H1 (cell line): ENCODE data around the gene LRR1. TPM values are rescaled to one million over a fixed set of nuclear protein-coding genes. Genes with fewer than 3 reads are reported as not detected.

Experiments used
- CEBPB ChIP-seq: IDR thresholded peaks from 2 replicates; pipeline ENCODE4 v1.6.1; 2012; ENCODE audit warnings: low read depth, low read length
- CHD1 ChIP-seq: IDR thresholded peaks from 2 replicates; pipeline ENCODE4 v1.6.1; 2012; ENCODE audit warnings: low read depth, low read length, improper control_type of control experiment
- CHD7 ChIP-seq: fragments of 300-600 bp; sonication (generic); IDR thresholded peaks from 2 replicates; pipeline ENCODE4 v1.7.1; 2012; ENCODE audit warnings: low read length, moderate library complexity, mild to moderate bottlenecking, inconsistent platforms; ENCODE audit not compliant: insufficient replicate concordance
- KDM5A ChIP-seq: fragments of 200-600 bp; IDR thresholded peaks from 2 replicates; pipeline ENCODE4 v1.7.1; 2012; ENCODE audit warnings: mild to moderate bottlenecking, low read length, inconsistent platforms, mixed read lengths
- POU5F1 ChIP-seq: IDR thresholded peaks from 2 replicates; pipeline ENCODE4 v1.6.1; 2011; ENCODE audit warnings: low read depth, mild to moderate bottlenecking, low read length, moderate library complexity
- SIN3A ChIP-seq, 2 experiments: IDR thresholded peaks in 1 of 2; conservative IDR thresholded peaks in 1 of 2; 2 replicates each; pipeline ENCODE4 v1.6.1; 2011 to 2012; ENCODE audit warnings: low read length in 2 of 2, improper control_type of control experiment in 1 of 2, low read depth in 1 of 2, mild to moderate bottlenecking in 1 of 2
- SP4 ChIP-seq: IDR thresholded peaks from 2 replicates; pipeline ENCODE4 v1.6.1; 2012; ENCODE audit warnings: low read length, inconsistent platforms
- SRF ChIP-seq: IDR thresholded peaks from 2 replicates; pipeline ENCODE4 v1.6.1; 2011; ENCODE audit warnings: mild to moderate bottlenecking, low read depth, low read length, moderate library complexity
- TAF1 ChIP-seq: IDR thresholded peaks from 2 replicates; pipeline ENCODE4 v1.6.1; 2011; ENCODE audit warnings: mild to moderate bottlenecking, low read depth, low read length
- polyA plus RNA-seq, 7 experiments: library from polyadenylated mRNA; depleted of rRNA in 3 of 7; stranded (reverse) in 5 of 7; unstranded in 2 of 7; fragments of >200 nt in 5 of 7; fragments of 200-250 nt in 2 of 7; gene quantifications; 1 replicate in 5 of 7; 2 replicates in 1 of 7; 4 replicates in 1 of 7; pipeline versions ENCODE4 v1.2.1 to v1.2.3, GENCODE V29; 2011 to 2013; ENCODE audit warnings: missing spikeins in 2 of 7, mixed read lengths in 2 of 7
- total RNA-seq: library from RNA; stranded (reverse); fragmentation: NEBNext Ultra II Directional; extraction: Animal tissue kit (Norgen Biotek cat#: 25700); gene quantifications from 2 replicates; pipeline ENCODE4 v1.2.1, GENCODE V29; 2021

The LRR1 gene
- total and polyA plus RNA-seq, 2 of the 8 experiments (the other 6 are each of a cell fraction or from before 2014, with no cell fraction given), result 30.7 to 37.5 TPM

GRCh38 chr14:49619730-49620129 is 21.0 kb downstream of the LRR1 start (continued):
- no peak for TF ChIP-seq CHD7
- no peak for TF ChIP-seq KDM5A
- TF ChIP-seq TAF1, result no peak
- no peak for TF ChIP-seq CEBPB
- no peak for TF ChIP-seq SIN3A (conservative IDR thresholded peaks at IDR 0.05 in 1 of 2, IDR thresholded peaks at IDR 0.05 in 1 of 2; ENCODE audit: low read depth in 1 of 2, low read length in 2 of 2)
- TF ChIP-seq CHD1, result no peak
- no peak for TF ChIP-seq POU5F1
- TF ChIP-seq SRF, result no peak
- TF ChIP-seq SP4, result no peak
